ENCODE data around the gene RAP1GAP2. TPM values are rescaled to one million over a fixed set of nuclear protein-coding genes. Genes with fewer than 3 reads are reported as not detected.
A peak's percentile ranks its signal among the peaks of the same experiment; 100 is the strongest.

Gene RAP1GAP2
- total RNA-seq, 2 donors from 2014 or later: 28.9 to 48.3 TPM

DNA sequence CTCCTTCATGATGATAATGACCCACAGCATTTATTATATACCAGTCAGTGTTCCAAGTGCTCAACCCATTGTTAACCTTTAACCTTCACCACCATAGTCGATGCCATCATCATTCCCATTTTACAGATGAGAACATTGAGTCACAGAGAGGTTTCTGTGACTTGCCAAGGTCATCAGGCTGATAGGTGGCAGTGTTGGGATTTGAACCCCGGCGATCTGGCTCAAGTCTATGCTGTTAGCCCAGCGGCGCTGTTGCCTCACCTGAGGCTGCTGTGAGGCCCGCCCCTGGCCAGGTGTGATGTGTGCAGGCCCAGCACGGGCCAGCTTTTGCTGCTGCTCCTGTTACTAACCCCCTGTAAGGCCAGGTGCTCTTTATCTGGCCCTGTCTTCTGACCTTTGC is 166.0 kb downstream of the RAP1GAP2 start:
- H3K27ac ChIP-seq: no peak overlapping the region
- H3K27me3 ChIP-seq (replicated peaks; ENCODE audit: insufficient read depth): no peaks in the 10 kb centered on the region
- intact Hi-C loops (cut with DNase I): no loop called here
- no peak overlapping the region for H3K4me3 ChIP-seq
- H3K9me3 ChIP-seq: no peaks in the 10 kb centered on the region
- H3K36me3 ChIP-seq: no peaks in the 10 kb centered on the region
- TF ChIP-seq, protein P1, sequence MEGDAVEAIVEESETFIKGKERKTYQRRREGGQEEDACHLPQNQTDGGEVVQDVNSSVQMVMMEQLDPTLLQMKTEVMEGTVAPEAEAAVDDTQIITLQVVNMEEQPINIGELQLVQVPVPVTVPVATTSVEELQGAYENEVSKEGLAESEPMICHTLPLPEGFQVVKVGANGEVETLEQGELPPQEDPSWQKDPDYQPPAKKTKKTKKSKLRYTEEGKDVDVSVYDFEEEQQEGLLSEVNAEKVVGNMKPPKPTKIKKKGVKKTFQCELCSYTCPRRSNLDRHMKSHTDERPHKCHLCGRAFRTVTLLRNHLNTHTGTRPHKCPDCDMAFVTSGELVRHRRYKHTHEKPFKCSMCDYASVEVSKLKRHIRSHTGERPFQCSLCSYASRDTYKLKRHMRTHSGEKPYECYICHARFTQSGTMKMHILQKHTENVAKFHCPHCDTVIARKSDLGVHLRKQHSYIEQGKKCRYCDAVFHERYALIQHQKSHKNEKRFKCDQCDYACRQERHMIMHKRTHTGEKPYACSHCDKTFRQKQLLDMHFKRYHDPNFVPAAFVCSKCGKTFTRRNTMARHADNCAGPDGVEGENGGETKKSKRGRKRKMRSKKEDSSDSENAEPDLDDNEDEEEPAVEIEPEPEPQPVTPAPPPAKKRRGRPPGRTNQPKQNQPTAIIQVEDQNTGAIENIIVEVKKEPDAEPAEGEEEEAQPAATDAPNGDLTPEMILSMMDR (IDR thresholded peaks at IDR 0.05): no peak
- no peak for TF ChIP-seq POLR2A (IDR thresholded peaks at IDR 0.05)
- no peak for TF ChIP-seq POLR2AphosphoS5 (IDR thresholded peaks at IDR 0.05)
- WGBS: 88% methylated on average over 7 of the region's 7 CpGs
- no peak for DNase-seq (ENCODE audit: low spot score)
- no peaks in the 10 kb centered on the region for H3K4me1 ChIP-seq (replicated peaks)

DNA sequence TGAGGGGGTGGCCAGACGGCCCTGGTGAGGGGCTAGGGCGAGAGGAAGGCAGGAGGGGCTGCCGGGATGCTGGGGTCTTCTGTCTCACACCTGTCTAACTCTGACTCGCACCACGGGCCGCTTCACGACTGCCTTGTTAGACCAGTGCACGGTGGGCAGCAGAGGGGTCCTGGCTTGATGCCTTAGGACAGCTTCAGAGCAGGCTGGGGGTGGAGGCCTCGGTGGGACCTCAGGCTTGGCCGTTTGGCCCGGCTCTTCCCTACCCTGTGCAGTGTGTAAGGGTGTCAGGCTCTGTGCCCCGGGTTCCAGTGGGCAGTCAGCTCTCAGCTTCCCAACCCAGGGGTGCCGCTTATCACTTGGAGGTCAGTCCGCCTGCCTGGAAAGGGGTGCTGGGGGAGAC is 166.5 kb downstream of the RAP1GAP2 start:
- DNase-seq (ENCODE audit: low spot score): no peak
- TF ChIP-seq, protein P1 (IDR thresholded peaks at IDR 0.05): no peak
- no peak for TF ChIP-seq POLR2AphosphoS5 (IDR thresholded peaks at IDR 0.05)
- TF ChIP-seq POLR2A (IDR thresholded peaks at IDR 0.05): no peak
- intact Hi-C loops (cut with DNase I): no loop called here
- H3K27me3 ChIP-seq (replicated peaks; ENCODE audit: insufficient read depth): no peaks in the 10 kb centered on the region
- no peaks in the 10 kb centered on the region for H3K4me1 ChIP-seq (replicated peaks)
- no peak overlapping the region for H3K27ac ChIP-seq
- H3K36me3 ChIP-seq: no peaks in the 10 kb centered on the region
- no peak overlapping the region for H3K4me3 ChIP-seq
- 84% methylated on average over 14 of the region's 14 CpGs for WGBS
- H3K9me3 ChIP-seq: no peaks in the 10 kb centered on the region

DNA sequence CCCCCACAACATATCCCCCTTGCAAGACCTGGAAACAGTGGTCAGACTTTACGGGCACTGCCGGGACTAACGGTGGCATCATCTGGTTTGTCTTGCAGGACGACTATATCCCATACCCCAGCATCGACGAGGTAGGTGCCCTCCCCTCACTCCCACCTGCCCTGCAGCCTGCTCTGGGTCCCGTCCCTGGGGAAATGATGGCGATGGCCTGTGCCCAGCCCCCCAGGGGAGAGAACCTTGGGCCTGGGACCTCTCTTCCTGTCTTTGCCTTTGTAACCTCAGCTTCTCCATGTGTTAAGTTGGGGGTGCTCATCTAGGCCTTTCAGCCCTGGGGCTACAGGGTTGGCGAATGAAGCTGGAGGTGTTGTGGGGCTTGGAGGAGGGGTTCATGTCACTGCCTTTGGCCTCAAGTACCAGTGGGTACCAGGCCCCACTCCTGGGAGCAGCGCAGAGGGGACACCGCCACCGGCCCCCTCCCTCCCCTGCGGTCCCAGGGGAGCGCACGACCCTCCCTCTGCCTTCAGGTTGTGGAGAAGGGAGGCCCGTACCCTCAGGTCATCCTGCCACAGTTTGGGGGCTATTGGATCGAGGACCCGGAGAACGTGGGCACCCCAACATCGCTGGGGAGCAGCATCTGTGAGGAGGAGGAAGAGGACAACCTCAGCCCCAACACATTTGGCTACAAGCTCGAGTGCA is 167.2 kb downstream of the RAP1GAP2 start:
- 88% methylated on average over 19 of the region's 21 CpGs for WGBS
- Histone ChIP-seq H3K9me3 (no peaks in the 10 kb centered on the region), H3K4me1 (replicated peaks) (no peaks in the 10 kb centered on the region), H3K27ac (no peak overlapping the region), H3K36me3 (no peaks in the 10 kb centered on the region), H3K27me3 (replicated peaks; ENCODE audit: insufficient read depth) (no peaks in the 10 kb centered on the region), H3K4me3 (no peak overlapping the region)
- no peak for TF ChIP-seq POLR2AphosphoS5 (IDR thresholded peaks at IDR 0.05)
- TF ChIP-seq, protein P1 (IDR thresholded peaks at IDR 0.05): no peak
- TF ChIP-seq POLR2A (IDR thresholded peaks at IDR 0.05): no peak
- no peak for DNase-seq (ENCODE audit: low spot score)
- intact Hi-C loops (cut with DNase I): no loop called here

DNA sequence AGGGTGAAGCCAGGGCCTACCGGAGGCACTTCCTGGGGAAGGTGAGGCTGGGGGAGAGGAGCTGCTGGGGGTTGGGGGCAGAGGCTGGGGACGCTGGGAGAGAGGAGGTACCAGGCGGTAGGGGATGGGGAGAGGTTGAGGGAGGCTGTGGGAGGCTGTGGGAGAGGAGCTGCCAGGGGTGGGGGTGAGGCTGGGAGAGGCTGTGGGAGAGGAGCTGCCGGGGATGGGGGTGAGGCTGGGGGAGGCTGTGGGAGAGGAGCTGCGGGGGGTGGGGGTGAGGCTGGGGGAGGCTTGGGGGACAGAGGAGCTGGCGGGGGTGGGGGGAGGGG is 167.8 kb downstream of the RAP1GAP2 start:
- WGBS: 94% methylated on average over 3 of the region's 6 CpGs
- Histone ChIP-seq H3K36me3 (no peaks in the 10 kb centered on the region), H3K4me1 (replicated peaks) (no peaks in the 10 kb centered on the region), H3K27me3 (replicated peaks; ENCODE audit: insufficient read depth) (no peaks in the 10 kb centered on the region), H3K9me3 (no peaks in the 10 kb centered on the region), H3K4me3 (no peak overlapping the region), H3K27ac (no peak overlapping the region)
- DNase-seq (ENCODE audit: low spot score): no peak
- intact Hi-C loops (cut with DNase I): no loop called here
- TF ChIP-seq POLR2A (IDR thresholded peaks at IDR 0.05) (no peak), POLR2AphosphoS5 (IDR thresholded peaks at IDR 0.05) (no peak)
- TF ChIP-seq, protein P1 (IDR thresholded peaks at IDR 0.05): no peak

DNA sequence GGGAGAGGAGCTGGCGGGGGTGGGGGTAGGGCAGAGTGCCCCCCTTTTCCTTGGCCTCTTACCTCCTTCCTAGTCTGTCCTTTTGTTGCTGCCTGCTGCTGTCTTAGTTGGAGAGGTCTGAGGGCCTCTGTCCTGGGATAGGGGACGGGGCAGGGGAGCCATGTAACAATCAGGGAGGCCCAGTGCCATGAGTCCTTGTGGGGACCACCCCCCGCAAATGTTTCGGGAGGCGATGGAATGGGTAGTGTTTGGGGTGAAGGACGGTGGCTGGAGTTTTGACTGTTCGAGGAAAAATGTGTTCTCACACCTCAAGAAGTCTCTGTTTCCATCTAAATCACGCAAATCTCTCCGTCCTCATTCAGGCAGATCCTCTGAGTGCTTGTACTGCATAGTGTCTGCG is 168.1 kb downstream of the RAP1GAP2 start:
- H3K27ac ChIP-seq: peak overlapping the region in 1 of 2 donors; percentile 80
- WGBS: 87% methylated on average over 10 of the region's 10 CpGs
- no peaks in the 10 kb centered on the region for H3K9me3 ChIP-seq
- H3K27me3 ChIP-seq (replicated peaks; ENCODE audit: insufficient read depth): no peaks in the 10 kb centered on the region
- H3K4me3 ChIP-seq: no peak overlapping the region
- no peak for DNase-seq (ENCODE audit: low spot score)
- no peaks in the 10 kb centered on the region for H3K4me1 ChIP-seq (replicated peaks)
- TF ChIP-seq, protein P1 (IDR thresholded peaks at IDR 0.05): no peak
- TF ChIP-seq POLR2AphosphoS5 (IDR thresholded peaks at IDR 0.05): no peak
- no peak for TF ChIP-seq POLR2A (IDR thresholded peaks at IDR 0.05)
- no peaks in the 10 kb centered on the region for H3K36me3 ChIP-seq
- intact Hi-C loops (cut with DNase I): no loop called here
